HG03558 (cell line): ENCODE data around the gene COL23A1.

Experiments
- ATAC-seq: cut with Tn5 transposase; IDR thresholded peaks from one replicate; pipeline ENCODE4 v1.9.1; 2021; ENCODE audit warnings: moderate number of reproducible peaks; ENCODE audit not compliant: unreplicated experiment; ENCODE audit errors: extremely low read depth

COL23A1 gene

GRCh38 chr5:178283520-178283919 lies 306.7 kb downstream of the COL23A1 start:
- ATAC-seq = no peak

GRCh38 chr5:178282391-178282790 lies 307.8 kb downstream of the COL23A1 start:
- ATAC-seq = no peak

DNA sequence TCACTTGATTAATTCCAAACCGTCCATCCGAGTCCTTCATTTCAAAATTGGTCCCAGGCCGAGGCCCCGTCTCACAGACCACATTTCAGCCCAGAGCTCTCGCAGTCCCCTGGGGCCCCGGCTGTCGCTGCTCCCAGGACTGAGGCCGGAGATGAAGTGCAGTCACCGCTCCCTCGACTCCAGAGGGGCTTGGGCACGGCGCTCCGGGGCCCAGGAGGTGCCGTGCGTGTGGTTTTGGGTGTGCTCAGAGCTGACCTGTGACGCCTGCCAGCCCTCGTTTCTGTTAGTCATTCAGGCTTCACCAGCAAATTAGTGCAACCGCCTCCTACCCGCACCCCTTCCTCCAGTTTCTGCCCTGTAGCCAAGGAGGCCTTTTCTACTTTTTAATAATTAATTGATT lies 308.9 kb downstream of the COL23A1 start:
- no peak for ATAC-seq

- no peak for ATAC-seq
These were observed 309.6 kb downstream of the COL23A1 start for GRCh38 chr5:178280631-178281030.

- no peak for ATAC-seq
These were observed 310.3 kb downstream of the COL23A1 start for GRCh38 chr5:178279723-178280438.

- ATAC-seq = no peak
These were observed 311.0 kb downstream of the COL23A1 start for GRCh38 chr5:178279026-178279722.

GRCh38 chr5:178278358-178279023 lies 311.7 kb downstream of the COL23A1 start:
- no peak for ATAC-seq

- no peak for ATAC-seq
These were observed 312.3 kb downstream of the COL23A1 start for GRCh38 chr5:178277866-178278265.

DNA sequence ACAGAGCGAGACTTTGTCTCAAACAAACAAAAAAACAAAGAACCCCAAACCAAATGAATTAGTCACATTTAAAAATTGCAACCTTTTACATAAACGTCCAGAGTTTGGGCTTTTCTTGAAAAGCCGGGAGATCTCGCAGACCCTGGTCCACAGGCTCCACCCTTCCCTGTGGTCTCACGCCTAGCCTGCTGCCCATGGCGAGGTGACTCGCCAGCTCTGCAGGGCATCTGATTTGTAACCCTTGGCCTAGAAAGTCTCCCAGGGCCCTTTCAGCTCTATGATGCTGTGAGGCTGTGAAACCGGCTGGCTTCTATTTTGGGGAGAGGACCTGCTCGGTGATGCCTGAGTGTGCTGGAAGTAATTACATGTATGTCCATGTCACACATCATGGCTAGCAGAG lies 312.8 kb downstream of the COL23A1 start:
- ATAC-seq = no peak

- ATAC-seq = no peak
These were observed 315.2 kb downstream of the COL23A1 start for GRCh38 chr5:178274781-178275537.

- ATAC-seq = no peak
These were observed 316.3 kb downstream of the COL23A1 start for GRCh38 chr5:178273665-178274541.

- ATAC-seq = no peak
These were observed 317.2 kb downstream of the COL23A1 start for GRCh38 chr5:178273041-178273440.

GRCh38 chr5:178272591-178272990 lies 317.6 kb downstream of the COL23A1 start:
- ATAC-seq = no peak

GRCh38 chr5:178271726-178272479 lies 318.3 kb downstream of the COL23A1 start:
- ATAC-seq = no peak

DNA sequence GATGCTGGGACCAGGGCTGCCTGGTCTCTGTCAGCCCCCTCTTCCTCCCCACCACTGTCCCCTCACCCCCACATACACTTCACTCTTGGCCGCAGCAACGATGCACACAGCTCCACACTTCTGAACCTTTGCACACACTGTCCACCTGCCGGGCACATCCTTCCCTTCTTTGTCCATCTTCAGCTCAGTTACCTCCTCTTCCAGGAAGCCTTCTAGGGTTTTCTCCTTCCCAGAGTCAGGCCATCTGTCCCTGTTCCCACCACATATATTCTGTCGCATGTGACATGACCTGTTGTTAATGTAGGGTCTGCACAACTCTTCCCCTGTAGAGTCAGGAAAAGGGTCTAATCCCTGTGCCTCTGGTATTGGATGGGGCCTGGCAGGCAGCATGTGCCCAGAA lies 319.0 kb downstream of the COL23A1 start:
- no peak for ATAC-seq

- no peak for ATAC-seq
These were observed 320.7 kb downstream of the COL23A1 start for GRCh38 chr5:178269499-178269898.

GRCh38 chr5:178267876-178268275 lies 322.3 kb downstream of the COL23A1 start:
- ATAC-seq = no peak

DNA sequence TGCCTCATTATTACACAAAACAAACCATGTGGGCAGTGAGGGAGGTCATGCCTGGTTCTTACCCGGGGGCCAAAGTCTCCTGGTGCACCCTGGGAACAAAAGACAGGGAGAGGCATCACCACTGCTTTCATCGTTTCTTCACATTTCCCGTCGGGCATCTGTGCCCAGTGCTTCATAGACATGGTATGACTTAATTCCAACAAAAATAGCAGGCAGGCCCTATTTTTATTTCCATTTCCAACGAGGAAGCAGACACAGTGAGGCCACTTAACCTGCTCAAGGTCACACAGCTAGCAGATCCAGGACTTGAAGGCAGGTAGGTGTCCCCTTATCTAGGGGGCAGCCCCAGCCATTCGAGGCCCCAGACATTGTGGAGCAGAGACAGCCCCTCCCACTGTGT lies 322.9 kb downstream of the COL23A1 start:
- no peak for ATAC-seq

DNA sequence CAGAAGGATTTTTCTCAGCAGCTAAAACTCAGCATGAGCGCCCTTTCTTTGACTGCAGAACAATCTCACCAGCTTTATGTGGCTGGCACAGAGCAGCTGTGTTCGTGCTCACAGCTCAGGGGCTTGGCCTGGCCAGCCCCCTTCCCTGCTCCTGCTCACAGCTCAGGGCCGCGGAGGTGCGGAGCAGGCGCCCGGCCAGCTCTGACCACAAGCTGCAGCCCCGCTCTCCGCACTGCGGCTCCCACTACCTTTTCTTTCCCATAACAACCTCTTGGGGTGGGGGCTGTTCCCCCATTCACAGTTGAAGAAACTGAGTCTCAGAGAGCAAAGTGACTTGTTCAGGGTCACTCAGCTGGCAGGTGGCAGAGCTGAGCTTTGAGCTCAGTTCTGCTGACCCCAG lies 323.6 kb downstream of the COL23A1 start:
- ATAC-seq = no peak
